Nephron progenitor cell (in vitro differentiated cells): Measurements from ENCODE around the gene ANKS1B.

Experiments used
- DNase-seq: peaks from one replicate; pipeline ENCODE4 v3.0.0; 2021
- H3K27ac Mint-ChIP-seq: 2 replicates; pipeline ENCODE4 v1.8.0; 2021; ENCODE audit warnings: mild to moderate bottlenecking, moderate library complexity, mixed read lengths
- H3K27me3 Mint-ChIP-seq: 2 replicates; pipeline ENCODE4 v1.8.0; 2021; ENCODE audit warnings: mild to moderate bottlenecking, low read depth, mixed read lengths; ENCODE audit not compliant: poor library complexity
- H3K36me3 Mint-ChIP-seq: 2 replicates; pipeline ENCODE4 v1.8.0; 2021; ENCODE audit warnings: low read depth, mixed read lengths
- H3K4me1 Mint-ChIP-seq: 2 replicates; pipeline ENCODE4 v1.8.0; 2021; ENCODE audit warnings: mixed read lengths
- H3K4me3 Mint-ChIP-seq: 2 replicates; pipeline ENCODE4 v1.8.0; 2021; ENCODE audit warnings: mild to moderate bottlenecking, moderate library complexity, mixed read lengths
- H3K9me3 Mint-ChIP-seq: 2 replicates; pipeline ENCODE4 v1.8.0; 2021; ENCODE audit warnings: mild to moderate bottlenecking, moderate library complexity, mixed read lengths
- CTCF ChIP-seq: fragments of 200-600 bp; sonication (generic); IDR thresholded peaks from 2 replicates; pipeline ENCODE4 v1.5.0; 2021; ENCODE audit warnings: antibody characterized with exemption

ANKS1B gene

GRCh38 chr12:99213047-99213446 is 771.7 kb downstream of the ANKS1B start:
- Mint-ChIP-seq H3K36me3 (peaks cover 11% of the 10 kb centered on the region), H3K4me1 (no peaks in the 10 kb centered on the region), H3K9me3 (peaks cover 64% of the 10 kb centered on the region), H3K4me3 (no peak overlapping the region), H3K27ac (no peak overlapping the region), H3K27me3 (peaks cover 3% of the 10 kb centered on the region)
- DNase-seq = no peak
- no peak for TF ChIP-seq CTCF

- peaks cover 64% of the 10 kb centered on the region for H3K9me3 Mint-ChIP-seq
- TF ChIP-seq CTCF = no peak
- no peaks in the 10 kb centered on the region for H3K4me1 Mint-ChIP-seq
- H3K27me3 Mint-ChIP-seq = peaks cover 3% of the 10 kb centered on the region
- no peak overlapping the region for H3K4me3 Mint-ChIP-seq
- no peak overlapping the region for H3K27ac Mint-ChIP-seq
- peaks cover 11% of the 10 kb centered on the region for H3K36me3 Mint-ChIP-seq
- DNase-seq = no peak
These were observed 772.5 kb downstream of the ANKS1B start for GRCh38 chr12:99212275-99212674.

GRCh38 chr12:99205111-99205510 is 779.6 kb downstream of the ANKS1B start:
- peak overlapping the region; percentile 79 for H3K27ac Mint-ChIP-seq
- no peak overlapping the region for H3K4me3 Mint-ChIP-seq
- H3K27me3 Mint-ChIP-seq = no peaks in the 10 kb centered on the region
- peaks cover 23% of the 10 kb centered on the region for H3K4me1 Mint-ChIP-seq
- H3K36me3 Mint-ChIP-seq = peaks cover 8% of the 10 kb centered on the region
- peaks cover 18% of the 10 kb centered on the region for H3K9me3 Mint-ChIP-seq
- TF ChIP-seq CTCF = no peak
- DNase-seq = no peak

- Mint-ChIP-seq H3K27me3 (no peaks in the 10 kb centered on the region), H3K4me1 (peaks cover 23% of the 10 kb centered on the region), H3K9me3 (no peaks in the 10 kb centered on the region), H3K36me3 (no peaks in the 10 kb centered on the region), H3K4me3 (no peak overlapping the region), H3K27ac (no peak overlapping the region)
- TF ChIP-seq CTCF = no peak
- no peak for DNase-seq
These were observed 782.7 kb downstream of the ANKS1B start for GRCh38 chr12:99201906-99202645.

GRCh38 chr12:99200711-99201384 is 783.9 kb downstream of the ANKS1B start:
- no peak overlapping the region for H3K27ac Mint-ChIP-seq
- H3K4me1 Mint-ChIP-seq = peaks cover 23% of the 10 kb centered on the region
- H3K36me3 Mint-ChIP-seq = no peaks in the 10 kb centered on the region
- no peak for DNase-seq
- no peak overlapping the region for H3K4me3 Mint-ChIP-seq
- no peaks in the 10 kb centered on the region for H3K9me3 Mint-ChIP-seq
- no peaks in the 10 kb centered on the region for H3K27me3 Mint-ChIP-seq
- TF ChIP-seq CTCF = no peak
